HepG2 (cell line): Measurements from ENCODE around the gene TMEM150C. TPM values are rescaled to one million over a fixed set of nuclear protein-coding genes. Genes with fewer than 3 reads are reported as not detected.

ENCODE experiments used
- ATAC-seq: fragments of 200-7000 bp; cut with Tn5 transposase; 3 replicates; pipeline ENCODE4 v1.9.1; 2020; ENCODE audit warnings: mild to moderate bottlenecking, moderate library complexity
- BruUV-seq: library from RNA; stranded (reverse); fragments of 400-500 nt; replicated peaks from 2 replicates; lab custom pipeline; 2021; lab: Mats Ljungman, UMichigan
- CTCF ChIA-PET: fragments of 300-600 bp; formaldehyde crosslinking; extraction: SDS; loops from one replicate; lab custom pipeline; 2021; ENCODE audit warnings: low total read pairs, inconsistent platforms, low intra/inter-chr PET ratio; lab: Yijun Ruan, JAX
- POLR2A ChIA-PET: fragments of 350-600 bp; sonication (Branson Sonifier 250); formaldehyde crosslinking; loops from one replicate; lab custom pipeline; 2020; ENCODE audit warnings: antibody characterized with exemption, inconsistent platforms; lab: Yijun Ruan, JAX
- DNase-seq: peaks from one replicate; pipeline ENCODE4 v3.0.0-alpha.2; 2015; ENCODE audit warnings: low spot score
- FAIRE-seq: peaks from 3 replicates; lab custom pipeline; 2011; peaks lifted over from hg19 to GRCh38; lab: Jason Lieb, UNC
- H2AFZ ChIP-seq: one replicate; pipeline ENCODE4 v1.6.1; 2011; ENCODE audit warnings: low read length, inconsistent platforms
- H3K27ac ChIP-seq: fragments of 300-600 bp; 3 replicates; pipeline ENCODE4 v1.8.0; 2011; ENCODE audit warnings: mixed run types, mild to moderate bottlenecking, mixed read lengths, low read length, inconsistent platforms; ENCODE audit not compliant: insufficient read depth; ENCODE audit errors: extremely low read length
- H3K27me3 ChIP-seq, 2 experiments: fragments of 200-600 bp in 1 of 2; 2 replicates in 1 of 2; 3 replicates in 1 of 2; pipeline versions ENCODE4 v1.6.0 to v1.8.0; 2011; ENCODE audit warnings: low read length in 2 of 2, mild to moderate bottlenecking in 2 of 2, moderate library complexity in 2 of 2, inconsistent platforms in 1 of 2; ENCODE audit not compliant: insufficient read depth in 2 of 2, control insufficient read depth in 1 of 2
- H3K36me3 ChIP-seq, 2 experiments: fragments of 200-600 bp in 1 of 2; replicated peaks in 1 of 2; 2 replicates in 1 of 2; 3 replicates in 1 of 2; pipeline versions ENCODE4 v1.5.1 to v1.8.0; 2011; ENCODE audit warnings: low read length in 2 of 2, inconsistent platforms in 1 of 2; ENCODE audit not compliant: insufficient read depth in 2 of 2, control insufficient read depth in 1 of 2
- H3K4me1 ChIP-seq: 2 replicates; pipeline ENCODE4 v1.5.1; 2012; ENCODE audit warnings: low read length, inconsistent platforms; ENCODE audit not compliant: insufficient read depth
- H3K4me2 ChIP-seq: 2 replicates; pipeline ENCODE4 v1.6.0; 2011; ENCODE audit warnings: low read depth, low read length, inconsistent platforms
- H3K4me3 ChIP-seq, 3 experiments: fragments of 200-600 bp in 1 of 3; sonication (generic), shearing (Covaris generic) in 1 of 3; replicated peaks in 1 of 3; 2 replicates each; pipeline ENCODE4 v1.5.1; 2011 to 2016; ENCODE audit warnings: low read length in 3 of 3, inconsistent platforms in 2 of 3, low read depth in 2 of 3, mild to moderate bottlenecking in 2 of 3, control low read depth in 1 of 3, mixed read lengths in 1 of 3; ENCODE audit not compliant: insufficient read depth in 1 of 3
- H3K79me2 ChIP-seq: one replicate; pipeline ENCODE4 v1.6.1; 2011; ENCODE audit warnings: low read length, inconsistent platforms; ENCODE audit not compliant: insufficient read depth
- H3K9ac ChIP-seq: 2 replicates; pipeline ENCODE4 v1.6.0; 2011; ENCODE audit warnings: mild to moderate bottlenecking, low read depth, low read length, inconsistent platforms; ENCODE audit not compliant: insufficient read depth
- H3K9me3 ChIP-seq: 2 replicates; pipeline ENCODE4 v1.5.1; 2012; ENCODE audit warnings: mild to moderate bottlenecking, low read length
- H4K20me1 ChIP-seq: 2 replicates; pipeline ENCODE4 v1.6.0; 2011; ENCODE audit warnings: inconsistent platforms, mild to moderate bottlenecking, low read length, moderate library complexity; ENCODE audit not compliant: insufficient read depth
- HNRNPUL1 ChIP-seq: fragments of 200-400 bp; formaldehyde crosslinking; IDR thresholded peaks from 2 replicates; pipeline ENCODE4 v1.6.1; 2017; ENCODE audit warnings: low read depth, mild to moderate bottlenecking, low read length, moderate library complexity
- SMAD9 ChIP-seq: sonication (generic); formaldehyde crosslinking; IDR thresholded peaks from 2 replicates; pipeline ENCODE4 v1.5.1; 2020; ENCODE audit warnings: mild to moderate bottlenecking, missing genetic modification reagents
- ZBTB3 ChIP-seq: sonication (generic); formaldehyde crosslinking; IDR thresholded peaks from 2 replicates; pipeline ENCODE4 v1.4.0; 2020; ENCODE audit warnings: low read depth, mild to moderate bottlenecking, moderate library complexity, missing genetic modification reagents, borderline replicate concordance
- ZNF441 ChIP-seq: sonication (generic); formaldehyde crosslinking; IDR thresholded peaks from 2 replicates; pipeline ENCODE4 v1.7.0; 2021; ENCODE audit warnings: missing genetic modification reagents, borderline replicate concordance
- ZNF652 ChIP-seq: IDR thresholded peaks from 2 replicates; pipeline ENCODE4 v1.6.1; 2016; ENCODE audit warnings: low read depth, borderline replicate concordance
- ZNF841 ChIP-seq: sonication (generic); formaldehyde crosslinking; IDR thresholded peaks from 2 replicates; pipeline ENCODE4 v1.8.1; 2023; ENCODE audit warnings: missing genetic modification reagents, borderline replicate concordance
- WGBS: methylation state at CpG from one replicate; pipeline ENCODE4 v1.1.6; 2017; ENCODE audit warnings: low lambda C conversion rate; 5-methylcytosine and 5-hydroxymethylcytosine counted together
- in situ Hi-C: cut with HindIII; loops from 2 replicates; pipeline ENCODE4 v1.10.0; 2017; ENCODE audit warnings: low pct_unique_long_range_greater_than_20kb; ENCODE audit not compliant: extremely low pct_ligation_motif_present
- intact Hi-C: fragments of 100-400 bp; cut with micrococcal nuclease; formaldehyde crosslinking; loops from one replicate; pipeline ENCODE4 v1.10.0; 2022; ENCODE audit not compliant: unreplicated experiment
- polyA plus RNA-seq, 8 experiments: library from polyadenylated mRNA; depleted of rRNA in 3 of 8; stranded (reverse) in 7 of 8; unstranded in 1 of 8; fragments of >200 nt; fragmentation: Illumina TruSeq in 4 of 8; extraction: Trizol in 4 of 8; gene quantifications; 2 replicates each; pipeline versions ENCODE4 v1.2.1 to v1.2.3, GENCODE V29; 2011 to 2016; ENCODE audit warnings: low read depth in 4 of 8, missing spikeins in 1 of 8, mixed read lengths in 1 of 8; ENCODE audit not compliant: insufficient read depth in 1 of 8
- total RNA-seq, 5 experiments: library from RNA; depleted of rRNA; stranded (reverse); fragments of >200 nt; fragmentation: Illumina TruSeq; extraction: Trizol; gene quantifications; 2 replicates each; pipeline ENCODE4 v1.2.3, GENCODE V29; 2016; ENCODE audit warnings: low read depth in 1 of 5
- TF ChIP-seq, protein P1 (sequence below): sonication (generic); formaldehyde crosslinking; IDR thresholded peaks from 2 replicates; pipeline ENCODE4 v1.5.1; 2020; ENCODE audit warnings: missing genetic modification reagents, mild to moderate bottlenecking, borderline replicate concordance
- TF ChIP-seq, protein P2 (sequence below), 2 experiments: fragments of 450-650 bp in 1 of 2; sonication (generic) in 1 of 2; formaldehyde crosslinking; IDR thresholded peaks; 2 replicates each; pipeline versions ENCODE4 v1.5.0 to v1.8.0; 2020 to 2022; ENCODE audit warnings: mild to moderate bottlenecking in 1 of 2, missing genetic modification reagents in 1 of 2

The TMEM150C gene
- total and polyA plus RNA-seq, 2 of the 13 experiments (the other 11 are each of a cell fraction or from before 2014, with no cell fraction given) = 0.33 to 0.42 TPM

DNA sequence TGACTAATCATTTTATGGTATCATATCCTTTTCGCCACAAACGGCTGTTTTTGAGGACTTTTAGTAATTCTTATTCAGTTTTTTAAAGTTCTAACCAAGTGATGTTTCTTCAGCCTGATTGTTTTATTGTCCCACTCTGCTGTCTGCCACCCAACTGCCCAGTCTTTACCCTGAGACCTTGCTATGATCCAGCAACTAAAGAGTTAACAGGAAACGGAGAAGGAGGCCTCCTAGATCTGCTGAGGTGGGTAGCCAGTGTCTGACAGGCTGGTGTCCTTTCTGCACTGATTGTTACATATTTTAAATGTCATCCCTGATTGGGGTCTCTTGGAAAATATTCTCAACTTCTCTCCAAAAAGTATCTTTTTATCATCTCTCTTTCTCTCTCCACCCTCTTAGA, 7.9 kb upstream of the TMEM150C start:
- ATAC-seq = no peak
- Histone ChIP-seq H3K9ac (no peak overlapping the region), H3K4me2 (no peak overlapping the region), H4K20me1 (no peaks in the 10 kb centered on the region), H2AFZ (no peak overlapping the region), H3K4me1 (no peaks in the 10 kb centered on the region), H3K27ac (no peak overlapping the region), H3K27me3 (peaks cover 0 to 5% of the 10 kb centered on the region in 2 experiments; a peak in 2 of 5 replicates), H3K9me3 (no peaks in the 10 kb centered on the region), H3K4me3 (no peak overlapping the region), H3K36me3 (no peaks in the 10 kb centered on the region), H3K79me2 (no peaks in the 10 kb centered on the region)
- intact Hi-C loops = no loop called here
- no TSS peak for BruUV-seq
- no peak for DNase-seq
- FAIRE-seq = no peak
- 4% methylated on average over 3 of the region's 3 CpGs for WGBS
- CTCF ChIA-PET = no interaction called here
- POLR2A ChIA-PET = no interaction called here
- no peak for TF ChIP-seq ZBTB3 (CRISPR knock-in tag)
- TF ChIP-seq ZNF652 (CRISPR knock-in tag) = peak; percentile 69
- in situ Hi-C loops = no loop called here

DNA sequence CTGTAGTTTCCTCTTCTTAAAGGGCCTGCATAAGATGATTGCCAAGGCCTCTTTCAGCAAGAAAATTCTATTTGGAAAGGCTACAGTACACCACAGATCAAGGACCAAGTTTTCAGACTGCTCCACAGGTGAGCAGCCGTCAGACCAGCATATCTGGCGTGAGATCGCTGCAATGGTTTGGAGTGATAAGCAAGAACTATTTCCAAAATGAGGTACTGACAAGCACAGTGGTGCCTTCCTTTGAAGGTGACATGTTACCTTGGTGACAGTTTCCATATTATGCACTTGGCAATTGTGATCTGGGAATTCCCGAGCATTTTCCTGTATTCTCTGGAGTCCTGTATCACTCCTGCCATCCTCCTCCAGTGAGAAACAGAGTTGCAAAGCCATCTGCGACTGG, 7.3 kb upstream of the TMEM150C start:
- H3K9me3 ChIP-seq = no peaks in the 10 kb centered on the region
- no peak for TF ChIP-seq ZNF441 (CRISPR knock-in tag)
- TF ChIP-seq, protein P1, sequence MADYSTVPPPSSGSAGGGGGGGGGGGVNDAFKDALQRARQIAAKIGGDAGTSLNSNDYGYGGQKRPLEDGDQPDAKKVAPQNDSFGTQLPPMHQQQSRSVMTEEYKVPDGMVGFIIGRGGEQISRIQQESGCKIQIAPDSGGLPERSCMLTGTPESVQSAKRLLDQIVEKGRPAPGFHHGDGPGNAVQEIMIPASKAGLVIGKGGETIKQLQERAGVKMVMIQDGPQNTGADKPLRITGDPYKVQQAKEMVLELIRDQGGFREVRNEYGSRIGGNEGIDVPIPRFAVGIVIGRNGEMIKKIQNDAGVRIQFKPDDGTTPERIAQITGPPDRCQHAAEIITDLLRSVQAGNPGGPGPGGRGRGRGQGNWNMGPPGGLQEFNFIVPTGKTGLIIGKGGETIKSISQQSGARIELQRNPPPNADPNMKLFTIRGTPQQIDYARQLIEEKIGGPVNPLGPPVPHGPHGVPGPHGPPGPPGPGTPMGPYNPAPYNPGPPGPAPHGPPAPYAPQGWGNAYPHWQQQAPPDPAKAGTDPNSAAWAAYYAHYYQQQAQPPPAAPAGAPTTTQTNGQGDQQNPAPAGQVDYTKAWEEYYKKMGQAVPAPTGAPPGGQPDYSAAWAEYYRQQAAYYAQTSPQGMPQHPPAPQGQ (CRISPR knock-in tag) = no peak
- TF ChIP-seq SMAD9 (CRISPR knock-in tag) = no peak
- TF ChIP-seq, protein P2, sequence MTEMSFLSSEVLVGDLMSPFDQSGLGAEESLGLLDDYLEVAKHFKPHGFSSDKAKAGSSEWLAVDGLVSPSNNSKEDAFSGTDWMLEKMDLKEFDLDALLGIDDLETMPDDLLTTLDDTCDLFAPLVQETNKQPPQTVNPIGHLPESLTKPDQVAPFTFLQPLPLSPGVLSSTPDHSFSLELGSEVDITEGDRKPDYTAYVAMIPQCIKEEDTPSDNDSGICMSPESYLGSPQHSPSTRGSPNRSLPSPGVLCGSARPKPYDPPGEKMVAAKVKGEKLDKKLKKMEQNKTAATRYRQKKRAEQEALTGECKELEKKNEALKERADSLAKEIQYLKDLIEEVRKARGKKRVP (CRISPR knock-in tag; IDR thresholded peaks at IDR 0.05) = no peak
- no peak for TF ChIP-seq HNRNPUL1
- no peak for TF ChIP-seq ZNF841 (CRISPR knock-in tag)
- POLR2A ChIA-PET = no interaction called here
- DNase-seq = no peak
- no peak overlapping the region for H3K4me2 ChIP-seq
- ATAC-seq = no peak
- no peaks in the 10 kb centered on the region for H4K20me1 ChIP-seq
- H3K27me3 ChIP-seq = peaks cover 0 to 5% of the 10 kb centered on the region in 2 experiments; a peak in 2 of 5 replicates
- in situ Hi-C loops (no loop called here), intact Hi-C loops (no loop called here)
- H3K27ac ChIP-seq = no peak overlapping the region
- H3K36me3 ChIP-seq = no peaks in the 10 kb centered on the region
- H3K9ac ChIP-seq = no peak overlapping the region
- CTCF ChIA-PET = no interaction called here
- no peak overlapping the region for H3K4me3 ChIP-seq
- BruUV-seq = no TSS peak
- 63% methylated on average over 5 of the region's 5 CpGs for WGBS
- no peak for FAIRE-seq
- H2AFZ ChIP-seq = no peak overlapping the region
- H3K4me1 ChIP-seq = no peaks in the 10 kb centered on the region
- no peaks in the 10 kb centered on the region for H3K79me2 ChIP-seq
